Activated CD4-positive, alpha-beta T cell treated with anti-CD3 and anti-CD28 coated beads for 36 hours (primary cell): ENCODE results near the gene BCAR1. TPM values are rescaled to one million over a fixed set of nuclear protein-coding genes. Genes with fewer than 3 reads are reported as not detected.
"Not testable (repeated sequence)": the region's sequence is repeated elsewhere in the genome, so short reads cannot be mapped to it uniquely, and the experiment has no call there.

Source experiments
- ATAC-seq: fragments of 200-7000 bp; cut with Tn5 transposase; one replicate; pipeline ENCODE4 v1.10.0; 2021; ENCODE audit warnings: mild to moderate bottlenecking, moderate library complexity
- CTCF ChIA-PET: fragments of 350-600 bp; sonication (Branson Sonifier 250); formaldehyde crosslinking; loops from one replicate; lab custom pipeline; 2021; ENCODE audit warnings: antibody characterized with exemption; lab: Charles Lee
- POLR2A ChIA-PET: fragments of 350-600 bp; sonication (Branson Sonifier 250); formaldehyde crosslinking; loops from one replicate; lab custom pipeline; 2021; ENCODE audit warnings: antibody characterized with exemption, inconsistent platforms; lab: Charles Lee
- DNase-seq: peaks from one replicate; pipeline ENCODE4 v3.0.0-alpha.2; 2020
- H3K27ac Mint-ChIP-seq: one replicate; pipeline ENCODE4 v1.8.0; 2021; ENCODE audit warnings: mixed read lengths
- H3K27me3 Mint-ChIP-seq: one replicate; pipeline ENCODE4 v1.8.0; 2021; ENCODE audit warnings: mixed read lengths
- H3K36me3 Mint-ChIP-seq: one replicate; pipeline ENCODE4 v1.8.0; 2021; ENCODE audit warnings: low read depth, mixed read lengths
- H3K4me1 Mint-ChIP-seq: one replicate; pipeline ENCODE4 v1.8.0; 2021; ENCODE audit warnings: mixed read lengths
- H3K4me3 Mint-ChIP-seq: one replicate; pipeline ENCODE4 v1.8.0; 2021; ENCODE audit warnings: mild to moderate bottlenecking, moderate library complexity, mixed read lengths
- H3K9me3 Mint-ChIP-seq: one replicate; pipeline ENCODE4 v1.8.0; 2021; ENCODE audit warnings: low read depth, mixed read lengths
- intact Hi-C, 2 experiments: fragments of 100-400 bp; cut with DNase I in 1 of 2; cut with micrococcal nuclease in 1 of 2; formaldehyde crosslinking; loops; one replicate each; pipeline versions ENCODE4 v1.14.2 to v1.15.1; 2022 to 2024; cut with DNase I, micrococcal nuclease
- total RNA-seq, 2 experiments: library from RNA; stranded (reverse); gene quantifications; one replicate each; pipeline ENCODE4 v1.2.3, GENCODE V29; 2021

Gene BCAR1
- total RNA-seq, 2 experiments from 2014 or later = 0.98 to 1.7 TPM

DNA sequence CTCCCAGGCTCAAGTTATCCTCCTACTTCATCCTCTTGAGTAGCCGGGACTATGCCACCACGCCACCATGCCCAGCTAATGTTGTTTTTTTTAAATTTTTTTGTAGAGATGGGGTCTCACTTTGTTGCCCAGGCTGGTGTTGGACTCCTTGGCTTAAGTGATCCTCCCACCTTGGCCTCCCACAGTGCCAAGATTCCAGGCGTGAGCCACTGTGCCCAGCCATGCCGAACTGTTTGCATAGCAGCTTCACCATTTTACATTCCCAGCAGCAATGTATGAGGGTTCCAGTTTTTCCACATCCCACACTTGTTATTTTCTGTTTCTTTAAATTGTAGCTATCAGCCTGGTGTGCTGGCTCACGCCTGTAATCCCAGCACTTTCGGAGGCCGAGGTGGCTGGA is 34.8 kb downstream of the BCAR1 start:
- ChIA-PET CTCF (interaction anchor here (0.6 to 0.9 kb wide), 4 partner anchors 14 to 185 kb away, joined by 3 to 4 read pairs (median 4); no protein-coding TSS in a partner anchor), POLR2A (no interaction called here)
- ATAC-seq (no peak), DNase-seq (no peak)
- Mint-ChIP-seq H3K36me3 (no peaks in the 10 kb centered on the region), H3K27me3 (no peaks in the 10 kb centered on the region), H3K9me3 (no peaks in the 10 kb centered on the region), H3K4me1 (peaks cover 21% of the 10 kb centered on the region), H3K27ac (no peak overlapping the region), H3K4me3 (no peak overlapping the region)
- intact Hi-C loops = loop anchor here in 1 of 2 experiments (5.0 kb wide), 1 partner anchor 546 kb away; no protein-coding TSS in a partner anchor

DNA sequence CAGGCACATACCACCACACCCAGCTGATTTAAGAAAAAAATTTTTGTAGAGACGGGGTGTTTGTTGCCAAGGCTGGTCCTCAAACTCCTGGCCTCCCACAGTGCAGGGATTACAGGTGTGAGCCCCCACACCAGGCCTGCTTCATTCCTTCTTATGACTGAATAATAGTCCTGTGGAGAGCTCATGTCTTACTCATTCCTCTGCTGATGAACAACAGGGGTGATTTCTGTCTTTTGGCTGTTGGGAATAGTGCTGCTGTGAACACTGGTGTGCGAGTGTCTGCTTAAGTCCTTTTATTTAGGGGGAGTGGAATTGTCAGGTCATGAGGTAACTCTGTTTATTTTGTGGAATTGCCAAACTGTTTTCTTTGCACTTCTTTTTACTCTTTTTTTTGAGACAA is 35.3 kb downstream of the BCAR1 start:
- Mint-ChIP-seq H3K4me1 (peaks cover 21% of the 10 kb centered on the region), H3K4me3 (no peak overlapping the region), H3K36me3 (no peaks in the 10 kb centered on the region), H3K27ac (no peak overlapping the region), H3K9me3 (no peaks in the 10 kb centered on the region), H3K27me3 (no peaks in the 10 kb centered on the region)
- intact Hi-C loops = loop anchor here in 1 of 2 experiments (5.0 kb wide), 1 partner anchor 546 kb away; no protein-coding TSS in a partner anchor
- CTCF ChIA-PET = interaction anchor here (0.6 to 0.9 kb wide), 3 partner anchors 14 to 186 kb away, joined by 3 to 4 read pairs (median 4); no protein-coding TSS in a partner anchor
- no peak for DNase-seq
- POLR2A ChIA-PET = no interaction called here
- ATAC-seq = no peak

DNA sequence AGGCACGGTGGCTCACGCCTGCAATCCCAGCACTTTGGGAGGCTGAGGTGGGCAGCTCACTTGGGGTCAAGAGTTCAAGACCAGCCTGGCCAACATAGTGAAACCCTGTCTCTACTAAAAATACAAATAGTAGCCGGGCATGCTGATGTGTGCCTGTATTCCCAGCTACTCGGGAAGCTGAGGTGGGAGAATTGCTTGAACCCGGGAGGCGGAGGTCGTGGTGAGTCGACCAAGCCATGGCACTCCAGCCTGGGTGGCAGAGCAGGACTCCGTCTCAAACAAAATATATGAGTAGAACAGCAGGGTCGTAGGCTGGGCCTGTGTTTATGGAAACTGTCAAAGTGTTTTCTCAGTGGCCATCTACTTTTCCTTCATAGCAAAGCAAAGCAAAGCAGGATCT is 40.1 kb downstream of the BCAR1 start:
- DNase-seq, intact Hi-C loops, H3K9me3 Mint-ChIP-seq, H3K27me3 Mint-ChIP-seq, H3K4me1 Mint-ChIP-seq, POLR2A ChIA-PET, ATAC-seq, H3K27ac Mint-ChIP-seq, H3K4me3 Mint-ChIP-seq, H3K36me3 Mint-ChIP-seq, CTCF ChIA-PET: not testable (repeated sequence)

DNA sequence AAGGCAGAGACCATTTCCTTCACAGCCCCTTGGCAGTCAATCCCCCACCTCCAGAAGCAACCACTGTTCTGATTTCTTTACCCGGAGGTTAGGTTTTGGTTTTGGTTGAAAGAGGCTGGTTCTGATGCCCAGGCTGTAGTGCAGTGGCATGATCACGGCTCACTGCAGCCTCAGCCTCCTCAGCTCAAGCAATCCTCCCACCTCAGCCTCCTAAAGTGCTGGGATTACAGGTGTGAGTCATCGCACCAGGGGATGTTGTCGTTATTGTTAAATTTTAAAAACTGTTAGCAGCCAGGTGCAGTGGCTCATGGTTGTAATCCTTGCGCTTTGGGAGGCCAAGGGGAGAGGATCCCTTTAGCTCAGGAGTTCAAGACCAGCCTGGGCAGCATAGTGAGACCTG is 41.5 kb downstream of the BCAR1 start:
- no peak overlapping the region for H3K4me3 Mint-ChIP-seq
- H3K4me1 Mint-ChIP-seq = no peaks in the 10 kb centered on the region
- CTCF ChIA-PET = no interaction called here
- H3K27me3 Mint-ChIP-seq = no peaks in the 10 kb centered on the region
- intact Hi-C loops = loop anchor here in 1 of 2 experiments (1.0 kb wide), 1 partner anchor 20 kb away; no protein-coding TSS in a partner anchor
- DNase-seq (no peak), ATAC-seq (no peak)
- POLR2A ChIA-PET = no interaction called here
- H3K27ac Mint-ChIP-seq = no peak overlapping the region
- H3K9me3 Mint-ChIP-seq = no peaks in the 10 kb centered on the region
- H3K36me3 Mint-ChIP-seq = no peaks in the 10 kb centered on the region

DNA sequence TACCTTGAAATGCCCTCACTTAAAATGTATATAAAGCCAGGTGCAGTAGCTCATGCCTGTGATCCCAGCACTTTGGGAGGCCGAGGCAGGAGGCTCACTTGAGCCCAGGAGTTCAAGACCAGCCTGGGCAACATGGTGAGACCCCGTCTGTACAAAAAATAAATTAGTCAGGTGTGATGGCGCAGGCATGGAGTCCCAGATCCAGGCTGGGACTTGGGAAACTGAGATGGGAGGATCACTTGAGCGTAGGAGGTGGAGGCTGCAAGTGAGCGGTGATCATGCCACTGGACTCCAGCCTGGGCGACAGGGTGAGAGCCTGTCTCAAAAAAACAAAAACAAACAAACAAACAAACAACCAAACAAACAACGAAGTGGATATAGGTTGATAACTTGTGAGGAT is 41.9 kb downstream of the BCAR1 start:
- H3K4me1 Mint-ChIP-seq, CTCF ChIA-PET, ATAC-seq, DNase-seq, H3K27me3 Mint-ChIP-seq, POLR2A ChIA-PET, H3K36me3 Mint-ChIP-seq, H3K4me3 Mint-ChIP-seq, H3K27ac Mint-ChIP-seq, H3K9me3 Mint-ChIP-seq: not testable (repeated sequence)
- intact Hi-C loops = loop anchor here in 1 of 2 experiments (1.0 kb wide), 1 partner anchor 21 kb away; no protein-coding TSS in a partner anchor

DNA sequence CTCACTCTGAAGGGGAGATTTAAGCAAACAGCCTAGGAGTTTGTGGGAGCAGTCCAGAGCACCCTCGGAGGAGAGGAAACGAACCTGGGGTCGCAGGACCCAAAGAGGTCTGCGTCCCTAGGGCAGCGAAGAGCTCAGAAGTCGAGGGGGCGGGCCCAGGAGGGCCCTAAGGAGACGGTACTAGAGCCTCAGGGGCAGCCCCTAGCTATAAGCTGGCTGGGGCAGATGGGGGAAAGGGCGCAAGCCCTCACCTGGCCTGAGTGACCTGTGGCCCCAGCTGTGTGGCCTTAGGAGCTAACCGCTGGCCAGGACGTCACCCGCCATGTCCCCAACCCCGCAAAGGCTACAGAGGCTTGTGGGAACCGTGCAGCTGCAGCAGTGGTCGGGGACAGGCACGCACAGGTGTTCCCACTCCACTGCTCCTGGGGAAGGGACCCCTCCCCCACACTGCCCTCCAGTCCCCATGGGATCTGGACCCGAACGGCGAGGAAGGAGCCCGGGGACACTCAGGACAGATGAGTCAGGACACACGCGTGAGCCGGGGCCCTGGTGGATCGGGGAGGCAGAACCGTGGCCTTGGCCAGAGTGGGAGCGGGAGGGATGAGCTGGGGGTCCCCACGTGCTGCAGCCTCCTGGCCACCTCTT is 42.4 kb downstream of the BCAR1 start:
- CTCF ChIA-PET = interaction anchor here (1.3 kb wide), 1 partner anchor 25 kb away, joined by 5 read pairs; no protein-coding TSS in a partner anchor
- ATAC-seq = no peak
- DNase-seq = no peak
- POLR2A ChIA-PET = no interaction called here
- H3K4me3 Mint-ChIP-seq = no peak overlapping the region
- H3K4me1 Mint-ChIP-seq = no peaks in the 10 kb centered on the region
- intact Hi-C loops = loop anchor here in 1 of 2 experiments (1.0 kb wide), 1 partner anchor 21 kb away; no protein-coding TSS in a partner anchor
- no peaks in the 10 kb centered on the region for H3K27me3 Mint-ChIP-seq
- H3K36me3 Mint-ChIP-seq = no peaks in the 10 kb centered on the region
- no peaks in the 10 kb centered on the region for H3K9me3 Mint-ChIP-seq
- no peak overlapping the region for H3K27ac Mint-ChIP-seq

DNA sequence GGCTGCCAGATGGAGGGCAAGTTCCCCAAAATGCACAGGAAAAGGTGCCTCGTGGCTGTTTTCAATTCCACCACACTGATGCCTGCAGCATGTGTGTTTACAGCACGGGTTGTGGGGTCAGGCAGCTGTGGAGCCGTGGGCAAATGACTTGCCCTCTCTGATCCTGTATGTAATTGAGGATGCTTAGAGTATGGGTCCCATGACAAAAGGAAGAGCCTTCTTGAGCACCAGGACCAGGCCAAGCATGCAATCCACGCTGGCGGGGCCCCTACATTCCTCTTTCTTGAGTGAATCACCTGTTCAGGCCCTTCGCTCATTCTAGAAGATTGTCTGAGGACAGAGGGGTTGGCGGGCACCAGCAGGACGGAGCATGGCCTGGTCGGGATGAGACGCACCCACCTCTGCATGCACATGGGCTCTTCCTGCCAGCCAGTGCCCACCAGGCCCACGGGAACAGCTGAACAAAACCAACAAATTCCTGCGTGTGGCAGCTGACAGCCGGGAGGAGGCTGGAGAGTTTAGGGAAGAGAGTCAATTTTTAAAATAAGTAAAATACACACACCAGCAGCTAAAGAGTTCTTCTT is 43.1 kb downstream of the BCAR1 start:
- intact Hi-C loops = no loop called here
- Mint-ChIP-seq H3K36me3 (no peaks in the 10 kb centered on the region), H3K9me3 (no peaks in the 10 kb centered on the region), H3K4me1 (no peaks in the 10 kb centered on the region), H3K4me3 (no peak overlapping the region), H3K27me3 (no peaks in the 10 kb centered on the region), H3K27ac (no peak overlapping the region)
- CTCF ChIA-PET = interaction anchor here (1.0 to 1.3 kb wide), 2 partner anchors 26 to 1962 kb away, joined by 4 to 5 read pairs; no protein-coding TSS in a partner anchor
- ATAC-seq = no peak
- DNase-seq = no peak
- POLR2A ChIA-PET = no interaction called here

DNA sequence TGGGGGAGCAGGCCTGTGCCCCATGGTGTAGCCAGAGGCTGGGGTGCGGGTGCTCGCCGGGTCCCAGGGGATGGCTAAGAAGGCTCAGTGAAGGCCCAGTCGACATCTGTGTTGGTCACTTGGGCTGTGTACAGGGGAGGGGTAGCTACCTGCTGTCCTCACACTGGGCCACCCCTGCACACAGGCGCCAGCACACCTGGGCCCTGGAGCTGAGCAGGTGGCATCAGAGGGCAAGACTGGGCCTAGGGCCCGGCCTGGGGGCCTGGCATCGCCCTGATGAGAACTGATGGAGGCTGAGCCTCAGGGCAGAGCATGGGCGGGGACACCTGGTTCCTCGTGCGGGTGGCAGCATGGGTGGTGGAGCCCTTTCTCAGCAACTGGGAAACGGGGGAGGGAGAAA is 43.6 kb downstream of the BCAR1 start:
- CTCF ChIA-PET = interaction anchor here (1.0 to 1.3 kb wide), 2 partner anchors 26 to 1962 kb away, joined by 4 to 5 read pairs; no protein-coding TSS in a partner anchor
- POLR2A ChIA-PET = no interaction called here
- Mint-ChIP-seq H3K9me3 (no peaks in the 10 kb centered on the region), H3K27me3 (no peaks in the 10 kb centered on the region), H3K4me1 (no peaks in the 10 kb centered on the region), H3K36me3 (no peaks in the 10 kb centered on the region), H3K27ac (no peak overlapping the region), H3K4me3 (no peak overlapping the region)
- intact Hi-C loops = no loop called here
- ATAC-seq = no peak
- DNase-seq = no peak

DNA sequence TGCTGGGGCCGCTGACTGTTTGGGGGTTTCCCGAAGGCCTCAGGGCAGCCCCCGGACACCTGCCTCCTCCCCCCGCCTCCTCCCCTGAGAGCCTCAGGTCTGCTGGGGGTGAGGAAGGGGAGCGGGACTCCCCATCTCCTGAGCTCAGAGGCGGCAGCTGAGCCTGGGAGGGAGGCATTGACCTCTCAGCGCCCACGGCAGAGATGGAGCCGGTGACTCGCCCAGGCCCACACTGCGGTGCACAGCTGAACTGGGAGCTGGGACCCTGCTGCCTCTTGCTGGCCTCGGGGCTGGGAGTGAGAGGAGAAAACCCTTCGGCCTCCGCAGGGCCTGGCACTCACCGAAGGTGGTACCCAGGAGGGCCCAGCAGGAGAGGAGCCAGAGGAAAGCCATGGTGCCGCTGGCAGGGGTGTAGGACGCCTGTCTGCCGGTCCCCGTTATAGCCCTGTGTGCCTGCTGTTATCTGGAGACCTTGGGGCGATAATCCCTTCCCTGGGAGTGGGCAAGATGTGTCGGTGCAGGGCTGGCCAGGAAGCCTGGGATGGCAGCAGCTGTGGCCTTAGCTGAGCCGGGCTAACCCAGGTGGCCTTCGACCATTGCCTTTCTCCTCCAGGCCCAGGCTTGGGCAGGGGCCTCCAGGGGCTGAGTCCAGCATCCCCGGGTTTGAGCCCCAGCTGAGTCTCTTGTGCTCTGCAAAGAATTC is 44.5 kb downstream of the BCAR1 start, which contains the start of gene CTRB2:
TSS of gene CTRB2 (minus strand) at position 413 of the 703 bp plus-strand sequence. CDS start at position 393, 20 bp downstream.
- Mint-ChIP-seq H3K4me1 (no peaks in the 10 kb centered on the region), H3K4me3 (no peak within 1 kb of the TSS), H3K36me3 (no peaks in the 10 kb centered on the region), H3K9me3 (no peaks in the 10 kb centered on the region), H3K27ac (no peak within 1 kb of the TSS), H3K27me3 (no peaks in the 10 kb centered on the region)
- DNase-seq = no peak
- intact Hi-C loops = loop anchor here in 1 of 2 experiments (1.0 kb wide), 1 partner anchor 17 kb away; no protein-coding TSS in a partner anchor
- ATAC-seq = no peak
- CTCF ChIA-PET = interaction anchor here (0.6 to 1.1 kb wide), 2 partner anchors 13 to 395 kb away, joined by 3 read pairs; no protein-coding TSS in a partner anchor
- POLR2A ChIA-PET = no interaction called here

DNA sequence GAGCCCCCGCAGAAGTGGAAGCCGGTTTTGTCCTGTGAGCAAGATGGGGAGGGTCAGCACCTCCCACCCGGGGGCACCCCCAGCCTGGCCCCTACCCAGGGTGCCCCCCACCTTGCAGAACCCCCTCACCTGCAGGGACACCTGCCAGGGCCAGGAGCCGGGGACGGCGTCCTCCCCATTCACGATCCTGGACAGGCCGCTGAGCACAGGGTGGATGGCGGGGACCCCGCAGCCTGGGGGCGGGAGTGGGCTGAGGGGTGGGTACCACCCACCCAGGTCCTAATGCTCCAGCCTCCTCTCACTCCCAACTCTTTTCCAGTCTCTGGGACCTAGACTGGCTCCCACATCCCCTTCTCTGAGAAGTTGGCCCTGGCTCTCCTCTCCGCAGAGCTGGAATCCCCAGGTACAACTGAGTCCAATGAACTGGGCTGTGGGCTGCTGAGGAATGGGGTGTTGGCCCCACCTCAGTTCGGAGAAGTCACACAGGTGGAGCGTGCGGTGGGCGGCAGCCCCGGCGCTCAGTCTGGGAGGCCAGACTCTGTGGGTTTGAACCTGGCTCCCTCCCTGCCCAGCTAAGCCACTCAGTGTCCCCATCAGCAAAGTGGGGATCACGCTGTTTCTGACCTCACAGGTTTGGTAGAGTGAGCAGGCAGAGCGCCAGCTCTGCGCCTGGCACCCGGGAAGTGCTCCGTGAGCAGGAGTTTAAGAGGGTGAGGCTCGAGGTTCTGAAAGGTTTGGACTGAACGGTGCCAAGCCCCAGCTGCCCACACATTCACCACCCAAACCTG is 45.3 kb downstream of the BCAR1 start:
- H3K4me3 Mint-ChIP-seq, H3K36me3 Mint-ChIP-seq, POLR2A ChIA-PET, H3K9me3 Mint-ChIP-seq, DNase-seq, H3K27me3 Mint-ChIP-seq, H3K27ac Mint-ChIP-seq, H3K4me1 Mint-ChIP-seq, ATAC-seq: not testable (repeated sequence)
- intact Hi-C loops = loop anchor here in 1 of 2 experiments (1.0 kb wide), 1 partner anchor 18 kb away; no protein-coding TSS in a partner anchor
- CTCF ChIA-PET = interaction anchor here (0.6 to 1.1 kb wide), 2 partner anchors 14 to 394 kb away, joined by 3 read pairs; no protein-coding TSS in a partner anchor
